MM.1S (cell line): ENCODE results near the gene LYRM4.

Source experiments
- DNase-seq: peaks from one replicate; pipeline ENCODE4 v3.0.0-alpha.2; 2015
- H2AFZ ChIP-seq: fragments of 300-600 bp; sonication (generic); 2 replicates; pipeline ENCODE4 v1.6.0; 2016; ENCODE audit warnings: antibody characterized with exemption, low read length
- H3F3A ChIP-seq: fragments of 300-600 bp; sonication (generic); 2 replicates; pipeline ENCODE4 v1.6.1; 2016; ENCODE audit warnings: mild to moderate bottlenecking, antibody characterized with exemption, low read length, moderate library complexity, mixed read lengths; ENCODE audit not compliant: insufficient read depth
- H3K27ac ChIP-seq: fragments of 300-600 bp; sonication (generic); 2 replicates; pipeline ENCODE4 v1.5.1; 2016; ENCODE audit warnings: mild to moderate bottlenecking, low read length
- H3K27me3 ChIP-seq: fragments of 300-600 bp; sonication (generic); replicated peaks from 2 replicates; pipeline ENCODE4 v1.6.0; 2016; ENCODE audit warnings: low read length; ENCODE audit not compliant: insufficient read depth
- H3K36me3 ChIP-seq: fragments of 300-600 bp; sonication (generic); replicated peaks from 2 replicates; pipeline ENCODE4 v1.6.1; 2016; ENCODE audit warnings: mild to moderate bottlenecking, low read length, mixed read lengths; ENCODE audit not compliant: insufficient read depth
- H3K4me1 ChIP-seq: fragments of 300-600 bp; sonication (generic); 2 replicates; pipeline ENCODE4 v1.6.1; 2016; ENCODE audit warnings: low read length, mixed read lengths
- H3K4me2 ChIP-seq: fragments of 300-600 bp; sonication (generic); 2 replicates; pipeline ENCODE4 v1.6.0; 2016; ENCODE audit warnings: low read depth, low read length
- H3K4me3 ChIP-seq: fragments of 300-600 bp; sonication (generic); 2 replicates; pipeline ENCODE4 v1.5.1; 2016; ENCODE audit warnings: low read length, mixed read lengths
- H3K79me2 ChIP-seq: fragments of 300-600 bp; sonication (generic); 2 replicates; pipeline ENCODE4 v1.6.1; 2016; ENCODE audit warnings: mixed run types, low read length, mixed read lengths
- H3K9ac ChIP-seq: fragments of 300-600 bp; sonication (generic); 2 replicates; pipeline ENCODE4 v1.6.1; 2016; ENCODE audit warnings: low read length, mixed read lengths
- H3K9me2 ChIP-seq: fragments of 300-600 bp; sonication (generic); replicated peaks from 2 replicates; pipeline ENCODE4 v1.6.1; 2016; ENCODE audit warnings: mild to moderate bottlenecking, low read length, mixed read lengths; ENCODE audit not compliant: insufficient read depth
- H3K9me3 ChIP-seq: fragments of 300-600 bp; sonication (generic); replicated peaks from 2 replicates; pipeline ENCODE4 v1.6.1; 2016; ENCODE audit warnings: mild to moderate bottlenecking, low read length, mixed read lengths; ENCODE audit not compliant: insufficient read depth
- H4K20me1 ChIP-seq: fragments of 300-600 bp; sonication (generic); 2 replicates; pipeline ENCODE4 v1.6.1; 2016; ENCODE audit warnings: mild to moderate bottlenecking, low read length, moderate library complexity, mixed read lengths; ENCODE audit not compliant: insufficient read depth
- EZH2 ChIP-seq: fragments of 300-600 bp; sonication (generic); optimal IDR thresholded peaks from 2 replicates; pipeline ENCODE3; 2017; ENCODE audit warnings: low read depth, mild to moderate bottlenecking, antibody characterized with exemption, low read length, mixed read lengths
- EZH2phosphoT487 ChIP-seq: fragments of 300-600 bp; sonication (generic); IDR thresholded peaks from 2 replicates; pipeline ENCODE4 v1.6.1; 2018; ENCODE audit warnings: antibody characterized with exemption, low read length
- TF ChIP-seq, protein P1 (sequence below): fragments of 300-600 bp; sonication (generic); IDR thresholded peaks from 2 replicates; pipeline ENCODE4 v1.5.1; 2016; ENCODE audit warnings: antibody characterized with exemption, low read length, mixed read lengths

The LYRM4 gene

DNA sequence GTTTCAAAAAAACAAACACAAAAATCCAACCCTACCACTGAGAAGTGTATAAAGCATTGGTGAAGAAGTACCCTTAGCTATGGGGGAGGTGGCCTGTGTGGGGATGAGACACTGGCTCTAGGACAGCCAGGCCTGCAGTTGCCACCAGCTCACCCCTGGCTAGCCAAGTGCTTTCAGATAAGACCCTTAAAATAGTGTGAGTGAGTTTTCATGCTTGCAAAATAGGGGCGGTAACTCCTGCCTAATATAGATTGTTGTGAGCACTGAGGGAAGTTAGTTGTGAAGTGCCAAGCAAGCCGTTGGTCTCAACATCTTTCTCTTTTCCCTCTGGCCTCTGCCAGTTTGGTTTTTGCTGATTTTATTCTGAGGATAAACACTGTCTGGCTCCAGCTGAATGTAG is 164.3 kb downstream of the LYRM4 start:
- Histone ChIP-seq H3K27ac (no peak overlapping the region), H3K9ac (no peak overlapping the region), H3F3A (no peaks in the 10 kb centered on the region), H3K27me3 (no peaks in the 10 kb centered on the region), H2AFZ (no peak overlapping the region), H3K79me2 (no peaks in the 10 kb centered on the region), H4K20me1 (no peaks in the 10 kb centered on the region), H3K36me3 (no peaks in the 10 kb centered on the region), H3K4me1 (peaks cover 5% of the 10 kb centered on the region; the same call in 1 of the 2 replicates), H3K4me2 (no peak overlapping the region), H3K4me3 (no peak overlapping the region), H3K9me3 (no peaks in the 10 kb centered on the region), H3K9me2 (no peaks in the 10 kb centered on the region)
- TF ChIP-seq EZH2 (no peak), EZH2phosphoT487 (no peak)
- TF ChIP-seq, protein P1, sequence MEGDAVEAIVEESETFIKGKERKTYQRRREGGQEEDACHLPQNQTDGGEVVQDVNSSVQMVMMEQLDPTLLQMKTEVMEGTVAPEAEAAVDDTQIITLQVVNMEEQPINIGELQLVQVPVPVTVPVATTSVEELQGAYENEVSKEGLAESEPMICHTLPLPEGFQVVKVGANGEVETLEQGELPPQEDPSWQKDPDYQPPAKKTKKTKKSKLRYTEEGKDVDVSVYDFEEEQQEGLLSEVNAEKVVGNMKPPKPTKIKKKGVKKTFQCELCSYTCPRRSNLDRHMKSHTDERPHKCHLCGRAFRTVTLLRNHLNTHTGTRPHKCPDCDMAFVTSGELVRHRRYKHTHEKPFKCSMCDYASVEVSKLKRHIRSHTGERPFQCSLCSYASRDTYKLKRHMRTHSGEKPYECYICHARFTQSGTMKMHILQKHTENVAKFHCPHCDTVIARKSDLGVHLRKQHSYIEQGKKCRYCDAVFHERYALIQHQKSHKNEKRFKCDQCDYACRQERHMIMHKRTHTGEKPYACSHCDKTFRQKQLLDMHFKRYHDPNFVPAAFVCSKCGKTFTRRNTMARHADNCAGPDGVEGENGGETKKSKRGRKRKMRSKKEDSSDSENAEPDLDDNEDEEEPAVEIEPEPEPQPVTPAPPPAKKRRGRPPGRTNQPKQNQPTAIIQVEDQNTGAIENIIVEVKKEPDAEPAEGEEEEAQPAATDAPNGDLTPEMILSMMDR, result no peak
- DNase-seq, result no peak

GRCh38 chr6:5095236-5095635 is 165.5 kb downstream of the LYRM4 start:
- peak; percentile 44 for DNase-seq
- Histone ChIP-seq H3K27me3 (no peaks in the 10 kb centered on the region), H3K27ac (peak overlapping the region; percentile 55; the same call in 1 of the 2 replicates), H3K79me2 (no peaks in the 10 kb centered on the region), H3K9ac (no peak overlapping the region), H3F3A (no peaks in the 10 kb centered on the region), H3K4me3 (no peak overlapping the region), H3K4me2 (peak overlapping the region; percentile 39; the same call in 1 of the 2 replicates), H3K9me2 (no peaks in the 10 kb centered on the region), H2AFZ (no peak overlapping the region), H3K4me1 (peaks cover 5% of the 10 kb centered on the region; the same call in 1 of the 2 replicates), H3K36me3 (no peaks in the 10 kb centered on the region), H3K9me3 (no peaks in the 10 kb centered on the region), H4K20me1 (no peaks in the 10 kb centered on the region)
- TF ChIP-seq, protein P1, result no peak
- TF ChIP-seq EZH2phosphoT487 (no peak), EZH2 (no peak)

DNA sequence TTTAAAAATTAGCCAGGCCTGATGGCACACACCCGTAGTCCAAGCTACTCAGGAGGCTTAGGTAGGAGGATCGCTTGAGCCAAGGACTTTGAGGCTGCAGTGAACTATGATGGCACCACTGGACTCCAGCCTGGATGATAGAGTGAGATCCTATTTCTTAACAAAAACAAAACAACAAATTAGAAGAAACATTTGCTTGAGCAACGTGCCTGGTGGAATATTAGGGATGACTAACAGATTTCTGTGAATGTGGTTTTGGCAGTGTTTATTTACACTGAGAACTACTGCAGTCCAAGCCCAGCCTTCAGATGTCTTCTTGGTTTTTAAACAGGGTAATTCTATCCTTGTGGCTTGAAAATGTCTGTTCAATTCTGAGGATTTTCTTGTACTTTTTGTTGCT is 166.4 kb downstream of the LYRM4 start:
- Histone ChIP-seq H3K4me1 (peaks cover 5% of the 10 kb centered on the region; the same call in 1 of the 2 replicates), H3K27ac (peak overlapping the region; percentile 55; the same call in 1 of the 2 replicates), H4K20me1 (no peaks in the 10 kb centered on the region), H2AFZ (no peak overlapping the region), H3K4me3 (no peak overlapping the region), H3F3A (no peaks in the 10 kb centered on the region), H3K79me2 (no peaks in the 10 kb centered on the region), H3K9ac (no peak overlapping the region), H3K4me2 (peak overlapping the region; percentile 39; the same call in 1 of the 2 replicates), H3K36me3 (no peaks in the 10 kb centered on the region), H3K9me3 (no peaks in the 10 kb centered on the region), H3K27me3 (no peaks in the 10 kb centered on the region), H3K9me2 (no peaks in the 10 kb centered on the region)
- TF ChIP-seq EZH2phosphoT487 (no peak), EZH2 (no peak)
- TF ChIP-seq, protein P1, result no peak
- DNase-seq, result no peak
